Upper lobe of left lung (tissue), 6 donors: ENCODE results near the gene CMTM2. TPM values are rescaled to one million over a fixed set of nuclear protein-coding genes. Genes with fewer than 3 reads are reported as not detected.

ENCODE experiments used
- ATAC-seq, 2 donors: fragments of 200-7000 bp; cut with Tn5 transposase; one replicate each; pipeline ENCODE4 v1.9.1; 2022; ENCODE audit warnings: mild to moderate bottlenecking in 2 of 2, moderate library complexity in 2 of 2; ENCODE audit not compliant: low FRiP score in 2 of 2
- DNase-seq, 2 donors: peaks; one replicate each; pipeline ENCODE4 v3.0.0-alpha.2; 2019 to 2020
- H3K27ac ChIP-seq, 4 donors: fragments of 200-600 bp; sonication (generic); one replicate each; pipeline ENCODE4 v1.5.1; 2016 to 2019
- H3K27me3 ChIP-seq, 4 donors: fragments of 200-600 bp; sonication (generic); one replicate each; pipeline ENCODE4 v1.5.1; 2017 to 2019
- H3K36me3 ChIP-seq, 4 donors: fragments of 200-600 bp; sonication (generic); one replicate each; pipeline ENCODE4 v1.5.1; 2016 to 2019
- H3K4me1 ChIP-seq, 4 donors: fragments of 200-600 bp; sonication (generic); one replicate each; pipeline ENCODE4 v1.5.1; 2018 to 2019
- H3K4me3 ChIP-seq, 4 donors: fragments of 200-600 bp; sonication (generic); one replicate each; pipeline ENCODE4 v1.5.1; 2017 to 2019; ENCODE audit warnings: mild to moderate bottlenecking in 2 of 4, moderate library complexity in 1 of 4
- H3K9me3 ChIP-seq, 4 donors: fragments of 200-600 bp; sonication (generic); one replicate each; pipeline ENCODE4 v1.5.1; 2018 to 2019
- EP300 ChIP-seq, 4 donors: sonication (generic); formaldehyde crosslinking; IDR thresholded peaks; one replicate each; pipeline ENCODE4 v1.5.1; 2017; ENCODE audit warnings: antibody characterized with exemption in 4 of 4, control low read depth in 2 of 4
- POLR2A ChIP-seq, 4 donors: fragments of 450-650 bp; IDR thresholded peaks; one replicate each; pipeline ENCODE4 v1.5.1; 2016 to 2017; ENCODE audit warnings: antibody characterized with exemption in 4 of 4, mild to moderate bottlenecking in 2 of 4
- POLR2AphosphoS5 ChIP-seq, 2 donors: sonication (generic); formaldehyde crosslinking; IDR thresholded peaks; one replicate each; pipeline ENCODE4 v1.5.1; 2017; ENCODE audit warnings: antibody characterized with exemption in 2 of 2
- WGBS, 2 donors: methylation state at CpG; one replicate each; pipeline ENCODE4 v1.1.5; 2017 to 2018; 5-methylcytosine and 5-hydroxymethylcytosine counted together
- total RNA-seq, 6 donors: library from RNA; depleted of rRNA in 4 of 6; stranded (reverse); fragments of >200 nt in 4 of 6; gene quantifications; one replicate each; pipeline versions ENCODE4 v1.1.0 to v1.2.1, GENCODE V29; 2016 to 2021
- TF ChIP-seq, protein P1 (sequence below), 6 experiments: fragments of 450-650 bp in 4 of 6; fragments of 200-600 bp in 2 of 6; sonication (generic) in 2 of 6; IDR thresholded peaks; one replicate each; pipeline ENCODE4 v1.5.1; 2016 to 2019; ENCODE audit warnings: antibody characterized with exemption in 6 of 6
- donor health status: DM: no; HTN: no; CAD: no; lungs with moderate emphysema.
- donor health status: DM: no; HTN: yes; CAD: no; lungs with severe emphysema.

CMTM2 gene
- total RNA-seq, 6 donors from 2014 or later: 0.55 to 4.4 (median 3.4) TPM; not detected in 2

DNA sequence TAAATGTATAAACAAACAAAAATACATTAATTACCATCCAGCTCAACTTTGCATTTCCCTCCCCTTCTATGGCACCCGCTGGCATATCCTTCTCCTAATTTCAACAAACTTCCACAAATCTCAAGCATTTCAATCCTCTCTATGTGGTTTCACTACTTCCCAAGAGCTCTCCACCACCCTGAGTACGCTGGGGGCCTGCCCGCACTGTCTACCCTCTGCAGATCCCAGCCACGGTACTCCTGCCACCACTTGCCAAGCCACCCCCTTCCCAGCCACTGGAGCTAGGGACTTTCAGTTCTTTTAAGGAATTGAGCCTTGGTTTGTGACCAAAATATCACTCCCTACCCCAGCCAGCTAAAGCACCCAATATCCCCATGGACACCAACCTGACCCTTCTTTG is 31.2 kb upstream of the CMTM2 start:
- 83 to 84% methylated on average over 4 of the region's 4 CpGs for WGBS, 2 donors
- no peaks in the 10 kb centered on the region for H3K9me3 ChIP-seq
- no peaks in the 10 kb centered on the region for H3K27me3 ChIP-seq
- DNase-seq (no peak), ATAC-seq (no peak)
- TF ChIP-seq, protein P1, sequence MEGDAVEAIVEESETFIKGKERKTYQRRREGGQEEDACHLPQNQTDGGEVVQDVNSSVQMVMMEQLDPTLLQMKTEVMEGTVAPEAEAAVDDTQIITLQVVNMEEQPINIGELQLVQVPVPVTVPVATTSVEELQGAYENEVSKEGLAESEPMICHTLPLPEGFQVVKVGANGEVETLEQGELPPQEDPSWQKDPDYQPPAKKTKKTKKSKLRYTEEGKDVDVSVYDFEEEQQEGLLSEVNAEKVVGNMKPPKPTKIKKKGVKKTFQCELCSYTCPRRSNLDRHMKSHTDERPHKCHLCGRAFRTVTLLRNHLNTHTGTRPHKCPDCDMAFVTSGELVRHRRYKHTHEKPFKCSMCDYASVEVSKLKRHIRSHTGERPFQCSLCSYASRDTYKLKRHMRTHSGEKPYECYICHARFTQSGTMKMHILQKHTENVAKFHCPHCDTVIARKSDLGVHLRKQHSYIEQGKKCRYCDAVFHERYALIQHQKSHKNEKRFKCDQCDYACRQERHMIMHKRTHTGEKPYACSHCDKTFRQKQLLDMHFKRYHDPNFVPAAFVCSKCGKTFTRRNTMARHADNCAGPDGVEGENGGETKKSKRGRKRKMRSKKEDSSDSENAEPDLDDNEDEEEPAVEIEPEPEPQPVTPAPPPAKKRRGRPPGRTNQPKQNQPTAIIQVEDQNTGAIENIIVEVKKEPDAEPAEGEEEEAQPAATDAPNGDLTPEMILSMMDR (IDR thresholded peaks at IDR 0.05): no peak
- H3K4me3 ChIP-seq: no peak overlapping the region
- H3K36me3 ChIP-seq: peaks cover 0 to 13% (median 4%) of the 10 kb centered on the region in 4 donors
- H3K27ac ChIP-seq: peak overlapping the region; percentile 96 to 99 (median 98)
- peaks cover 30 to 51% (median 41%) of the 10 kb centered on the region in 4 donors for H3K4me1 ChIP-seq

DNA sequence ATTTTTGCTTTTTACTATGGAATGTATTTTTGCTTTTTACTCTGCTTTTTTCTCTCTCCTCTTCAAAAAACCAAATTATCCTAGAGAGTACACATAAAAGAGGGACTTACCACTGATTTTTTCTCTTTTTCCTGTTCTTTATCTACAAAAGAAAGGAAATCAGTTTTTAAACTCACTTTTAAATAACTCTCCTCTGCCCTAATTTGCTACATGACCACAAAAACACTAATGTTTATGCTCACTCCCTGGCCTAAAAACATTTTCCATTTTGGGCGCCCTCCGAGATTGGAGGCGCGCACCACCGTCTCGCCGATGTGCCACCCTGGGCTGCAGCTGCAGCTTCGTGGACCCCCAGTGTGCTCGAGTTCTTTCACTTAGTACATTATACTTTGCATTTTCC is 30.4 kb upstream of the CMTM2 start:
- DNase-seq (no peak), ATAC-seq (no peak)
- H3K27me3 ChIP-seq: no peaks in the 10 kb centered on the region
- peaks cover 35 to 59% (median 44%) of the 10 kb centered on the region in 4 donors for H3K4me1 ChIP-seq
- H3K27ac ChIP-seq: peak overlapping the region; percentile 96 to 99 (median 98)
- H3K4me3 ChIP-seq: peak overlapping the region in 3 of 4 donors; percentile 60 to 82 (median 78)
- H3K9me3 ChIP-seq: no peaks in the 10 kb centered on the region
- 58 to 74% methylated on average over 9 of the region's 9 CpGs for WGBS, 2 donors
- no peak for TF ChIP-seq EP300 (IDR thresholded peaks at IDR 0.05)
- TF ChIP-seq, protein P1 (IDR thresholded peaks at IDR 0.05): no peak
- TF ChIP-seq POLR2A (IDR thresholded peaks at IDR 0.05): no peak
- TF ChIP-seq POLR2AphosphoS5 (IDR thresholded peaks at IDR 0.05): no peak
- H3K36me3 ChIP-seq: peaks cover 0 to 7% (median 0%) of the 10 kb centered on the region in 4 donors

DNA sequence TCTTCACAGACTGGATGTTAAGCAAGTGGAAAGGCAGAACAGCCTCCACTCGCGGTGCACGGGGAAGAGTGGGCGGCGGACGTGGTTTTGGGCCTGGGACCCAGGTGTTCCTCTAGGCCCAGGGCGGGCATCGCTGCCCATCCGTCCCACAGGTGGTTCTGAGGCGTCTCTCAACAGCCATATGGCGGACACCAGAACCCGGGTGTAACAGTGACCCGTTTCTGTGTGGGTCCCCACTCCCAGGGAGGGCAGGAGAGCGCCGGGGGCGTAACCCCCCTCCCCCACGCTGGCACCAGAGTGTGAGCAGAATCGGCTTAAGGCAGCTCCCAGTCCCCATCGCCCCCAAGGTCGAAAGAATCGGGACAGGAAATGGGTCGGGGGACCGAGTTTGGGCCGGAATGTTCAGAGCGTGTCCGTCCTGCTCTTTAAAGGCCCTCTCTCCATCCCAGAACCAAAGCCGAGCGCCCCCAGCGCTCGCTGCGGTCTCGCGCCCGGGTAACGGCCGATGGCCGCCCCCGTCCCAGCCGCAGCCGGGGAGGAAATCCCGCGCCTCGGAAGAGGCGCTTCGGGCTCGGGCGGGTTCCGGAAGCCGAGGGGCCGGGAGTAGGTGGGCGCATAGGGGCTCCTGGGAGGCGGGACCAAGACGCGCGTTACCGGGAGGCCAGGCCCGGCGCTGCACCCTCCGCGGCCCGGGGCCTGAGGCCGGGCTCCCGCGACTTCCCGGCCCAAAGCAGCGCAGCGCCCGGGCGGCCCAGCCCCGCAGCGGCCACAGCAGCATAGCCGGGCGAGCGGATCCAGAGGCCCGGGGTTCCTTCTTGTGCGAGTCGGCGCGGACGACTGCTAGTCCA is 29.8 kb upstream of the CMTM2 start, which contains the start of gene TK2:
TSS of gene TK2 (minus strand) at position 839 of the 848 bp plus-strand sequence. CDS start at position 778, 61 bp downstream.
- peak within 1 kb of the TSS; percentile 40 to 82 (median 69) for H3K4me3 ChIP-seq
- WGBS, 2 donors: 6 to 17% methylated on average over 16 to 52 of the region's 80 CpGs
- peak within 1 kb of the TSS; percentile 96 to 99 (median 98) for H3K27ac ChIP-seq
- TF ChIP-seq POLR2AphosphoS5 (IDR thresholded peaks at IDR 0.05) (peak; percentile 4 to 42), POLR2A (IDR thresholded peaks at IDR 0.05) (peak in 3 of 4 donors; percentile 13 to 80 (median 79)), EP300 (IDR thresholded peaks at IDR 0.05) (no peak)
- TF ChIP-seq, protein P1 (IDR thresholded peaks at IDR 0.05): peak in 2 of 6 experiments; percentile 22 to 47
- peaks cover 38 to 66% (median 46%) of the 10 kb centered on the region in 4 donors for H3K4me1 ChIP-seq
- ATAC-seq: peak; percentile 62 to 82
- peaks cover 0 to 4% (median 0%) of the 10 kb centered on the region in 4 donors for H3K36me3 ChIP-seq
- peak; percentile 69 to 93 for DNase-seq
- H3K9me3 ChIP-seq: no peaks in the 10 kb centered on the region
- H3K27me3 ChIP-seq: no peaks in the 10 kb centered on the region

DNA sequence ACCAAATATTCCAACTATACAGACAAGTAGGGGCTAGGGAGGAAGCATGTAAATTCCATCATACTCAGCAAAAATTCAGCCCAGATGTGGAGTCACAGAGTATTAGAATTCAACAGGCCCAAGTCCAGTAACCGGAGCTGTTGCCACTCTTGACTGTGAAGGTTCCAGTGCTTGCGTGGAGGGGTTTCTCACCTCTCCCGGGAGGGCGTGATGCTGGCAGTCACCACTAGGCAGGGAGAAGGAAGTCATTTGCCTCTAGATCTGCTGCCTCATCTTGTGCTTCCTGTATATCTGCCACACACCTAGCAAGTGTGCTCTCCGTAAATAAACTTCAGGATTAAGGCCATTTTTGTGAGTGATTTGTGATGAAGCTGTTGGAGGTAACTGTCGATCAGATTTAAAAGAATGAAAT is 27.9 kb upstream of the CMTM2 start:
- Histone ChIP-seq H3K27ac (peak overlapping the region; percentile 93 to 98 (median 96)), H3K9me3 (no peaks in the 10 kb centered on the region), H3K4me1 (peaks cover 41 to 72% (median 46%) of the 10 kb centered on the region in 4 donors), H3K27me3 (no peaks in the 10 kb centered on the region), H3K4me3 (peak overlapping the region in 1 of 4 donors; percentile 62), H3K36me3 (no peaks in the 10 kb centered on the region)
- DNase-seq (peak in 1 of 2 donors; percentile 73), ATAC-seq (peak; percentile 34 to 47)
- TF ChIP-seq POLR2A (IDR thresholded peaks at IDR 0.05) (peak in 1 of 4 donors; percentile 44), POLR2AphosphoS5 (IDR thresholded peaks at IDR 0.05) (peak; percentile 20 to 41), EP300 (IDR thresholded peaks at IDR 0.05) (no peak)
- TF ChIP-seq, protein P1 (IDR thresholded peaks at IDR 0.05): peak in 5 of 6 experiments; percentile 44 to 74 (median 52)
- WGBS, 2 donors: 28% methylated on average over 6 of the region's 6 CpGs
